T-helper 1 cell (primary cell): ENCODE data around the gene FGF22.
"Not testable (repeated sequence)": the region's sequence is repeated elsewhere in the genome, so short reads cannot be mapped to it uniquely, and the experiment has no call there.

ENCODE experiments used
- DNase-seq, 5 donors: peaks; one replicate each; pipeline ENCODE4 v3.0.0-alpha.2; 2012 to 2020
- total RNA-seq, 4 donors: gene quantifications; one replicate each; lab custom pipeline; 2026; lab: John Stamatoyannopoulos, UW

The FGF22 gene
- total RNA-seq, result 0 to 0.95 (median 0.38) reads per million in 4 donors

- peak; percentile 90 to 97 (median 96) for DNase-seq
These were observed at the start of gene FGF22 for GRCh38 chr19:639253-640160. Gene FGF22 (plus strand): TSS chr19:639879. CDS start chr19:639926, 47 bp downstream.

GRCh38 chr19:590396-590745 lies 49.3 kb upstream of the FGF22 start:
- peak in 1 of 5 donors; percentile 24 for DNase-seq

GRCh38 chr19:590750-591098 lies 49.0 kb upstream of the FGF22 start:
- DNase-seq, result no peak

GRCh38 chr19:591099-591958 lies 48.4 kb upstream of the FGF22 start:
- no peak for DNase-seq

- no peak for DNase-seq
These were observed 47.6 kb upstream of the FGF22 start for GRCh38 chr19:592101-592500.

- DNase-seq, result no peak
These were observed 46.6 kb upstream of the FGF22 start for GRCh38 chr19:593055-593454.

GRCh38 chr19:593505-593904 lies 46.2 kb upstream of the FGF22 start:
- no peak for DNase-seq

GRCh38 chr19:594265-594870 lies 45.3 kb upstream of the FGF22 start:
- no peak for DNase-seq

- no peak for DNase-seq
These were observed 44.1 kb upstream of the FGF22 start for GRCh38 chr19:595326-596262.

- DNase-seq, result no peak
These were observed 43.4 kb upstream of the FGF22 start for GRCh38 chr19:596263-596655.

- no peak for DNase-seq
These were observed 42.0 kb upstream of the FGF22 start for GRCh38 chr19:597406-598315.

- DNase-seq, result no peak
These were observed 38.4 kb upstream of the FGF22 start for GRCh38 chr19:601310-601709.

GRCh38 chr19:601790-602189 lies 37.9 kb upstream of the FGF22 start:
- DNase-seq, result no peak

GRCh38 chr19:602391-603301 lies 37.0 kb upstream of the FGF22 start:
- no peak for DNase-seq

GRCh38 chr19:603302-603639 lies 36.4 kb upstream of the FGF22 start:
- not testable (repeated sequence) for DNase-seq

- DNase-seq, result not testable (repeated sequence)
These were observed 35.9 kb upstream of the FGF22 start for GRCh38 chr19:603779-604178.

GRCh38 chr19:604355-604754 lies 35.3 kb upstream of the FGF22 start:
- peak in 3 of 5 donors; percentile 23 to 51 (median 28) for DNase-seq

GRCh38 chr19:605061-605971 lies 34.4 kb upstream of the FGF22 start:
- peak in 1 of 5 donors; percentile 43 for DNase-seq
